ENCODE measurements around the gene NALCN.

DNA sequence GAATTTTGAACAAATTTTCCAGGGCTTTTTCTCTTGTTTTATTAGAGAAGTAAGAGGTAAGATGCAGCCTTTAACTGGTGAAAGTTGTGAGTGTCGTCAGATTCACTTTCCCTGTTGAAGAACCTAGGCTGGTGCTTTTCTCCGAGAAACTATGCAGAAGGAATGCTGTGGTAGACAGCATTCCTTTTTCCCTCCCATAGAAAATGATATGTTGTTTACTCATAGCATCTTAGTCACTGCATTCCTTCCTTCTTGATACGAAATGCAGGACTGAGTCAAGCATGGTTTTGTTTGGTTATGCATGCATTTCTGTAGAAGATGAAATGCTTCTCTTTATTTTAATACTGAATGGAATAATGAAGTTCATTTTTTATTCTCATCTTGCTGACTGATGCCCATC, 39.6 kb upstream of the NALCN start:
- TF ChIP-seq EGR1 (IDR thresholded peaks at IDR 0.05; ENCODE audit: low read depth in 2 of 2) (no peak), FOXA2 (IDR thresholded peaks at IDR 0.05) (no peak), GABPA (IDR thresholded peaks at IDR 0.05 in 1 of 2, conservative IDR thresholded peaks at IDR 0.05 in 1 of 2) (no peak), TAF1 (conservative IDR thresholded peaks at IDR 0.05) (no peak), RXRA (IDR thresholded peaks at IDR 0.05) (no peak), SP1 (IDR thresholded peaks at IDR 0.05) (no peak), YY1 (IDR thresholded peaks at IDR 0.05) (no peak), RAD21 (IDR thresholded peaks at IDR 0.05) (no peak), JUND (IDR thresholded peaks at IDR 0.05) (no peak), FOXA1 (IDR thresholded peaks at IDR 0.05) (no peak)
- TF ChIP-seq, protein P1, sequence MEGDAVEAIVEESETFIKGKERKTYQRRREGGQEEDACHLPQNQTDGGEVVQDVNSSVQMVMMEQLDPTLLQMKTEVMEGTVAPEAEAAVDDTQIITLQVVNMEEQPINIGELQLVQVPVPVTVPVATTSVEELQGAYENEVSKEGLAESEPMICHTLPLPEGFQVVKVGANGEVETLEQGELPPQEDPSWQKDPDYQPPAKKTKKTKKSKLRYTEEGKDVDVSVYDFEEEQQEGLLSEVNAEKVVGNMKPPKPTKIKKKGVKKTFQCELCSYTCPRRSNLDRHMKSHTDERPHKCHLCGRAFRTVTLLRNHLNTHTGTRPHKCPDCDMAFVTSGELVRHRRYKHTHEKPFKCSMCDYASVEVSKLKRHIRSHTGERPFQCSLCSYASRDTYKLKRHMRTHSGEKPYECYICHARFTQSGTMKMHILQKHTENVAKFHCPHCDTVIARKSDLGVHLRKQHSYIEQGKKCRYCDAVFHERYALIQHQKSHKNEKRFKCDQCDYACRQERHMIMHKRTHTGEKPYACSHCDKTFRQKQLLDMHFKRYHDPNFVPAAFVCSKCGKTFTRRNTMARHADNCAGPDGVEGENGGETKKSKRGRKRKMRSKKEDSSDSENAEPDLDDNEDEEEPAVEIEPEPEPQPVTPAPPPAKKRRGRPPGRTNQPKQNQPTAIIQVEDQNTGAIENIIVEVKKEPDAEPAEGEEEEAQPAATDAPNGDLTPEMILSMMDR (IDR thresholded peaks at IDR 0.05; ENCODE audit: low read depth, low read length, missing input control) = no peak
- TF ChIP-seq, protein P2, sequence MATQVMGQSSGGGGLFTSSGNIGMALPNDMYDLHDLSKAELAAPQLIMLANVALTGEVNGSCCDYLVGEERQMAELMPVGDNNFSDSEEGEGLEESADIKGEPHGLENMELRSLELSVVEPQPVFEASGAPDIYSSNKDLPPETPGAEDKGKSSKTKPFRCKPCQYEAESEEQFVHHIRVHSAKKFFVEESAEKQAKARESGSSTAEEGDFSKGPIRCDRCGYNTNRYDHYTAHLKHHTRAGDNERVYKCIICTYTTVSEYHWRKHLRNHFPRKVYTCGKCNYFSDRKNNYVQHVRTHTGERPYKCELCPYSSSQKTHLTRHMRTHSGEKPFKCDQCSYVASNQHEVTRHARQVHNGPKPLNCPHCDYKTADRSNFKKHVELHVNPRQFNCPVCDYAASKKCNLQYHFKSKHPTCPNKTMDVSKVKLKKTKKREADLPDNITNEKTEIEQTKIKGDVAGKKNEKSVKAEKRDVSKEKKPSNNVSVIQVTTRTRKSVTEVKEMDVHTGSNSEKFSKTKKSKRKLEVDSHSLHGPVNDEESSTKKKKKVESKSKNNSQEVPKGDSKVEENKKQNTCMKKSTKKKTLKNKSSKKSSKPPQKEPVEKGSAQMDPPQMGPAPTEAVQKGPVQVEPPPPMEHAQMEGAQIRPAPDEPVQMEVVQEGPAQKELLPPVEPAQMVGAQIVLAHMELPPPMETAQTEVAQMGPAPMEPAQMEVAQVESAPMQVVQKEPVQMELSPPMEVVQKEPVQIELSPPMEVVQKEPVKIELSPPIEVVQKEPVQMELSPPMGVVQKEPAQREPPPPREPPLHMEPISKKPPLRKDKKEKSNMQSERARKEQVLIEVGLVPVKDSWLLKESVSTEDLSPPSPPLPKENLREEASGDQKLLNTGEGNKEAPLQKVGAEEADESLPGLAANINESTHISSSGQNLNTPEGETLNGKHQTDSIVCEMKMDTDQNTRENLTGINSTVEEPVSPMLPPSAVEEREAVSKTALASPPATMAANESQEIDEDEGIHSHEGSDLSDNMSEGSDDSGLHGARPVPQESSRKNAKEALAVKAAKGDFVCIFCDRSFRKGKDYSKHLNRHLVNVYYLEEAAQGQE (IDR thresholded peaks at IDR 0.05) = no peak
- TF ChIP-seq, protein P3, sequence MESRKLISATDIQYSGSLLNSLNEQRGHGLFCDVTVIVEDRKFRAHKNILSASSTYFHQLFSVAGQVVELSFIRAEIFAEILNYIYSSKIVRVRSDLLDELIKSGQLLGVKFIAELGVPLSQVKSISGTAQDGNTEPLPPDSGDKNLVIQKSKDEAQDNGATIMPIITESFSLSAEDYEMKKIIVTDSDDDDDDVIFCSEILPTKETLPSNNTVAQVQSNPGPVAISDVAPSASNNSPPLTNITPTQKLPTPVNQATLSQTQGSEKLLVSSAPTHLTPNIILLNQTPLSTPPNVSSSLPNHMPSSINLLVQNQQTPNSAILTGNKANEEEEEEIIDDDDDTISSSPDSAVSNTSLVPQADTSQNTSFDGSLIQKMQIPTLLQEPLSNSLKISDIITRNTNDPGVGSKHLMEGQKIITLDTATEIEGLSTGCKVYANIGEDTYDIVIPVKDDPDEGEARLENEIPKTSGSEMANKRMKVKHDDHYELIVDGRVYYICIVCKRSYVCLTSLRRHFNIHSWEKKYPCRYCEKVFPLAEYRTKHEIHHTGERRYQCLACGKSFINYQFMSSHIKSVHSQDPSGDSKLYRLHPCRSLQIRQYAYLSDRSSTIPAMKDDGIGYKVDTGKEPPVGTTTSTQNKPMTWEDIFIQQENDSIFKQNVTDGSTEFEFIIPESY (IDR thresholded peaks at IDR 0.05) = no peak

Data from liver (tissue), 3 donors.